MCF 10A (cell line): Measurements from ENCODE around the gene TCERG1L. TPM values are rescaled to one million over a fixed set of nuclear protein-coding genes. Genes with fewer than 3 reads are reported as not detected.

Experiments
- BruUV-seq: library from RNA; stranded (reverse); fragments of 400-500 nt; replicated peaks from 2 replicates; lab custom pipeline; 2021; lab: Mats Ljungman, UMichigan
- CTCF ChIA-PET: fragments of 300-600 bp; sonication (Branson Sonifier 250); formaldehyde crosslinking; extraction: SDS; loops from one replicate; lab custom pipeline; 2021; ENCODE audit warnings: antibody characterized with exemption, inconsistent platforms; lab: Yijun Ruan, JAX
- POLR2A ChIA-PET: fragments of 300-600, 350-650 bp; sonication (Branson Sonifier 250); formaldehyde crosslinking; extraction: SDS; loops from one replicate; lab custom pipeline; 2020; ENCODE audit warnings: antibody characterized with exemption, inconsistent platforms; lab: Yijun Ruan, JAX
- DNase-seq: peaks from one replicate; pipeline ENCODE4 v3.0.0-alpha.2; 2018; ENCODE audit not compliant: unreplicated experiment
- H3K27ac Mint-ChIP-seq: one replicate; pipeline ENCODE4 v1.8.0; 2022; ENCODE audit warnings: mild to moderate bottlenecking, low read depth, mixed read lengths; ENCODE audit not compliant: unreplicated experiment
- H3K27me3 Mint-ChIP-seq: one replicate; pipeline ENCODE4 v1.8.0; 2022; ENCODE audit warnings: mixed read lengths; ENCODE audit not compliant: insufficient read depth, unreplicated experiment
- H3K36me3 Mint-ChIP-seq: one replicate; pipeline ENCODE4 v1.8.0; 2022; ENCODE audit warnings: mild to moderate bottlenecking, moderate library complexity, mixed read lengths; ENCODE audit not compliant: insufficient read depth, unreplicated experiment
- H3K4me1 Mint-ChIP-seq: one replicate; pipeline ENCODE4 v1.8.0; 2022; ENCODE audit warnings: mixed read lengths; ENCODE audit not compliant: insufficient read depth, unreplicated experiment
- H3K4me3 Mint-ChIP-seq: one replicate; pipeline ENCODE4 v1.8.0; 2022; ENCODE audit warnings: mild to moderate bottlenecking, moderate library complexity, mixed read lengths; ENCODE audit not compliant: unreplicated experiment
- H3K9me3 Mint-ChIP-seq: one replicate; pipeline ENCODE4 v1.8.0; 2022; ENCODE audit warnings: mixed read lengths; ENCODE audit not compliant: unreplicated experiment
- intact Hi-C: fragments of 100-400 bp; cut with micrococcal nuclease; formaldehyde crosslinking; loops from 2 replicates; pipeline ENCODE4 v1.14.1; 2022
- total RNA-seq: library from RNA; stranded (reverse); gene quantifications from 2 replicates; pipeline ENCODE4 v1.2.3, GENCODE V29; 2022
- TF ChIP-seq, protein P1 (sequence below): fragments of 200-600 bp; IDR thresholded peaks from one replicate; pipeline ENCODE4 v1.8.0; 2022; ENCODE audit warnings: antibody characterized with exemption, mild to moderate bottlenecking; ENCODE audit not compliant: unreplicated experiment

Gene TCERG1L
- total RNA-seq, 1 experiment from 2014 or later = not detected

GRCh38 chr10:131144196-131144595 is 167.3 kb downstream of the TCERG1L start:
- no peak overlapping the region for H3K4me3 Mint-ChIP-seq
- peaks cover 9% of the 10 kb centered on the region for H3K27me3 Mint-ChIP-seq
- no peak overlapping the region for H3K27ac Mint-ChIP-seq
- ChIA-PET CTCF (no interaction called here), POLR2A (no interaction called here)
- DNase-seq = no peak
- TF ChIP-seq, protein P1, sequence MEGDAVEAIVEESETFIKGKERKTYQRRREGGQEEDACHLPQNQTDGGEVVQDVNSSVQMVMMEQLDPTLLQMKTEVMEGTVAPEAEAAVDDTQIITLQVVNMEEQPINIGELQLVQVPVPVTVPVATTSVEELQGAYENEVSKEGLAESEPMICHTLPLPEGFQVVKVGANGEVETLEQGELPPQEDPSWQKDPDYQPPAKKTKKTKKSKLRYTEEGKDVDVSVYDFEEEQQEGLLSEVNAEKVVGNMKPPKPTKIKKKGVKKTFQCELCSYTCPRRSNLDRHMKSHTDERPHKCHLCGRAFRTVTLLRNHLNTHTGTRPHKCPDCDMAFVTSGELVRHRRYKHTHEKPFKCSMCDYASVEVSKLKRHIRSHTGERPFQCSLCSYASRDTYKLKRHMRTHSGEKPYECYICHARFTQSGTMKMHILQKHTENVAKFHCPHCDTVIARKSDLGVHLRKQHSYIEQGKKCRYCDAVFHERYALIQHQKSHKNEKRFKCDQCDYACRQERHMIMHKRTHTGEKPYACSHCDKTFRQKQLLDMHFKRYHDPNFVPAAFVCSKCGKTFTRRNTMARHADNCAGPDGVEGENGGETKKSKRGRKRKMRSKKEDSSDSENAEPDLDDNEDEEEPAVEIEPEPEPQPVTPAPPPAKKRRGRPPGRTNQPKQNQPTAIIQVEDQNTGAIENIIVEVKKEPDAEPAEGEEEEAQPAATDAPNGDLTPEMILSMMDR = no peak
- intact Hi-C loops = no loop called here
- H3K9me3 Mint-ChIP-seq = peaks cover 23% of the 10 kb centered on the region
- no peaks in the 10 kb centered on the region for H3K4me1 Mint-ChIP-seq
- BruUV-seq = no TSS peak
- H3K36me3 Mint-ChIP-seq = no peaks in the 10 kb centered on the region

DNA sequence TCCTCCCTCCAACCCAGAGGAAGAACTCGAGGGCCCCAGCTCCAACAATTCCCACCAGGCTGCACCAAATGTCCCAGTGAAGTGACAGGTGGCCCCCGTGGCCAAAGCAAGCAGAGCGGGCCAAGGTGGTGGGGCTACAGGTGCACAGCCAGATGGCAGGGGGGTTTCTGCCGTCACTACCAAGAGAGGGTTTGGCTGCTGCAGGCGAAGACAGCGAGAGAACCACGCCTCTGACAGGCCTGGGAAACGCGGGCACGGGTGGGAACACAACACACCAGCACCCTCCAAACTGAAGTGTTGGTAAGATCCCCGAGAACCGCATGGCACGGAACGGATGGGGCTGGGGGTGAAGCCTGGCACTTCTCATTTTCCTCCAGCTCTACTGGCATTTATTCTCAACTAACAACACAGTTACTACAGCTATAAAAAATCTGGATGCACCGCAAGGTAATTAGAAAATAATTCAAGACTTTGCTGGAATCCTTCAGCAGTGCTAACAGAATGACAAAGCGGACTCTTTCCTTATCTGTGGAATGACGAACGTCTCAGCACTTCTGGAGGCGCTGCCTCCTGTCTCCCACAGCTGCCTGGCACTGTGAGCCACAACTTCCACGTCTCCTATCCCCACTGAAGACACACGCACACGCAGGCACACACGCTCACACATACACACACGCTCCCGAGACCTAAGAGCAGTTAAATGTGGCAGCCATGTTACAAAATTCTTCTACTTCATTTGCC is 167.9 kb downstream of the TCERG1L start:
- TF ChIP-seq, protein P1 = no peak
- BruUV-seq = no TSS peak
- POLR2A ChIA-PET = no interaction called here

DNA sequence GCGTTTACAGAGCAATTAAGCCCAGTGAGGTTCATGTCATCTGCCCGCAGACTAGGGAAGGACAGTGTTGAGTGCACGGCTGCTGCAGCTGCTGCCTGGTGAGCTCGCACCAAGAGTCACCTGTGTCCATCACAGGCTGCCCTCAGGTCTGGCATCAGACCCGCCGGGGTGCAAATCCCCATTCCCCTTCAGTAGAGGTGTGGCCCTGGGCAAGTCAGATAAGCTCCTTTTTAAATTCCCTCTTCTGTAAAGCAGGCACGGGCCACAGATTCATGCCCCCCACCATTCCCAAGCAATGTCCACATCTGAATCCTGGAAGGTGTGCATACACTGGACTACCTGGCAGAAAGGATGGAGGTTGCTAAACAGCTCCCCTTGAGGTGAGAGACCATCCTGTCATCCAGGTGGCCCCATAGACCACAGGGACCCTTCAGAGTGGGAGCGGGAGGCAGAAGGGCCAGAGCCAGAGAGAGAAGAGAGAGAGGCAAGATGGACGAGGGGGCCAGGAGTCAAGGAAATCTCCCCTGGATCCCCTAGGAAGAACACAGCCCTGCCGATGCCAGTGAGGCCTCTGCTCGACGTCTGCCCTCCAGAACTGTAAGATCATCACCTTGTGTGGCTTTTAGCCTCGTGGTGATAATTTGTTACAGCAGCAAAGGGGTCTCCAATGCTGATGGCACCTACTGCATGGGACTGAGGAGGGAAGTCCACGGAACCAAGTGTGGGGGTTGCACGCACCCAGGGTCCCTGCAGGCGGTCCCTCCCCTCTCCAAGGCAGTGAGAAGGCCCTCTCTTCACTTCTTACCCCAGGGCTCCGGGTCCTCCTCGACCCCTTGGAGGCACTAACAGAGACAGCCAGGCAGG is 168.8 kb downstream of the TCERG1L start:
- DNase-seq = no peak
- no peak overlapping the region for H3K27ac Mint-ChIP-seq
- no peaks in the 10 kb centered on the region for H3K4me1 Mint-ChIP-seq
- TF ChIP-seq, protein P1 = no peak
- ChIA-PET CTCF (interaction anchor here (0.6 kb wide), 1 partner anchor 45 kb away, joined by 3 read pairs; no protein-coding TSS in a partner anchor), POLR2A (no interaction called here)
- H3K9me3 Mint-ChIP-seq = peaks cover 15% of the 10 kb centered on the region
- BruUV-seq = no TSS peak
- peaks cover 19% of the 10 kb centered on the region for H3K27me3 Mint-ChIP-seq
- intact Hi-C loops = no loop called here
- H3K36me3 Mint-ChIP-seq = no peaks in the 10 kb centered on the region
- H3K4me3 Mint-ChIP-seq = no peak overlapping the region

More for the DNA sequence above, 167.9 kb downstream of the TCERG1L start:
- no peak overlapping the region for H3K4me3 Mint-ChIP-seq
- no peak for DNase-seq
- H3K4me1 Mint-ChIP-seq = no peaks in the 10 kb centered on the region
- H3K36me3 Mint-ChIP-seq = no peaks in the 10 kb centered on the region
- peaks cover 15% of the 10 kb centered on the region for H3K27me3 Mint-ChIP-seq
- intact Hi-C loops = no loop called here
- H3K9me3 Mint-ChIP-seq = peaks cover 22% of the 10 kb centered on the region
- CTCF ChIA-PET = no interaction called here
- no peak overlapping the region for H3K27ac Mint-ChIP-seq
